ENCODE results near the gene POLR2E. TPM values are rescaled to one million over a fixed set of nuclear protein-coding genes. Genes with fewer than 3 reads are reported as not detected.

The POLR2E gene
- total RNA-seq, 1 donor: 70.2 TPM

DNA sequence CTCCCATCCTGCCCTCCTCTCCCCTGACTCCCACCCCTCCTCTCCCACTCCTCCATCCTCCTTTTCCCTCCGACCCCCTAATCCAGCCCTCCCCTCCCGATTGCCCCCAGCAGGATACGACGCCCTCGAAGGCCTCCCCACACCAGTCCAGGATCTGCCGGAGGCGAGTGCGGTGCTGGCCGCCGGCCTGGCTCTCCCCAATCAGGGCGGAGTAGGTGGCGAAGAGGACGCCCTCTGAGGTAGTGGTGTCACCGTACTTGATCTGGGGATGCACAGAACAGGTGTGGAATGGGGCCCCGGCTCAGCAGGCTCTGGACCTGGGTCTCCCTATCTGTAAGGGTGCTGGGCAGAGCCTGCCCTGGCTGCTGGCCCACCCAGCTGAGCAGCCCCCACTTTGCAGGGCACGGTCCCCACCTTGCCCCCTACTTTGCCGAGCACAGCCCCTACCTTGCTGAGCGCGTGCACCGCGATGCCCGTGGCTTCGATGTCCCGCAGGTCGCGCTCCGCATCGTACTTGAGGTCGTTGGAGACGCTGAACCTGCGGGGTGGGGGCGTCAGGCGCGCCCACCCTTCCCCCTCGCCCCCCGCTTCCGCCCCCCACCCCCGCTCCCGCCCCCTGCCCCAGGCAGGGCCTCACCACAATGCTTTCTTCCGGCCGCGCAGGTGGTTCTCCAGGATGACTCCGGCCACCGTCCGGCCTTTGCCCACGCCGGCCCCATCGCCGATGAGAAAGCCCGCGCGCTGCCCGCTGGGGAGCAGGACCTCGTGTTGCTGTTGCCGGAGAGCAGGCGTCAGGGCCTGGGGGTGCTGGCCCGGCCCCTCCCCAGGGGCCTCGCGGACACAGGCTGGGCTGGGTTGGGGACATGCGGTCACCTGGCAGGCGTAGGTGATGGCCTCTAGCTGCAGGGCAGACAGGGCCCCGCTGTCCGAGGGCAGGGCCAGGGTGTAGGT, 27.1 kb upstream of the POLR2E start:
- Histone ChIP-seq H3K36me3 (ENCODE audit: insufficient read depth, low read length) (peaks cover 94% of the 10 kb centered on the region), H2AFZ (ENCODE audit: low read length) (no peak overlapping the region), H3K79me2 (ENCODE audit: insufficient read depth, low read length) (peaks cover 68% of the 10 kb centered on the region), H3K9me3 (ENCODE audit: low read depth, low read length) (no peaks in the 10 kb centered on the region), H3K4me1 (ENCODE audit: insufficient read depth, low read length) (peaks cover 19% of the 10 kb centered on the region), H4K20me1 (ENCODE audit: insufficient read depth, low read length) (peaks cover 34% of the 10 kb centered on the region), H3K4me3 (ENCODE audit: insufficient read depth, low read length) (no peak overlapping the region), H3K27me3 (ENCODE audit: insufficient read depth, low read length) (no peaks in the 10 kb centered on the region), H3K27ac (ENCODE audit: low read depth, low read length) (no peak overlapping the region), H3K4me2 (ENCODE audit: insufficient read depth, low read length) (no peak overlapping the region)
- TF ChIP-seq, protein P1, sequence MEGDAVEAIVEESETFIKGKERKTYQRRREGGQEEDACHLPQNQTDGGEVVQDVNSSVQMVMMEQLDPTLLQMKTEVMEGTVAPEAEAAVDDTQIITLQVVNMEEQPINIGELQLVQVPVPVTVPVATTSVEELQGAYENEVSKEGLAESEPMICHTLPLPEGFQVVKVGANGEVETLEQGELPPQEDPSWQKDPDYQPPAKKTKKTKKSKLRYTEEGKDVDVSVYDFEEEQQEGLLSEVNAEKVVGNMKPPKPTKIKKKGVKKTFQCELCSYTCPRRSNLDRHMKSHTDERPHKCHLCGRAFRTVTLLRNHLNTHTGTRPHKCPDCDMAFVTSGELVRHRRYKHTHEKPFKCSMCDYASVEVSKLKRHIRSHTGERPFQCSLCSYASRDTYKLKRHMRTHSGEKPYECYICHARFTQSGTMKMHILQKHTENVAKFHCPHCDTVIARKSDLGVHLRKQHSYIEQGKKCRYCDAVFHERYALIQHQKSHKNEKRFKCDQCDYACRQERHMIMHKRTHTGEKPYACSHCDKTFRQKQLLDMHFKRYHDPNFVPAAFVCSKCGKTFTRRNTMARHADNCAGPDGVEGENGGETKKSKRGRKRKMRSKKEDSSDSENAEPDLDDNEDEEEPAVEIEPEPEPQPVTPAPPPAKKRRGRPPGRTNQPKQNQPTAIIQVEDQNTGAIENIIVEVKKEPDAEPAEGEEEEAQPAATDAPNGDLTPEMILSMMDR (IDR thresholded peaks at IDR 0.05; ENCODE audit: extremely low read depth, low read depth, low read length): no peak
- no peak for DNase-seq (ENCODE audit: insufficient read length, low spot score, missing footprints)

DNA sequence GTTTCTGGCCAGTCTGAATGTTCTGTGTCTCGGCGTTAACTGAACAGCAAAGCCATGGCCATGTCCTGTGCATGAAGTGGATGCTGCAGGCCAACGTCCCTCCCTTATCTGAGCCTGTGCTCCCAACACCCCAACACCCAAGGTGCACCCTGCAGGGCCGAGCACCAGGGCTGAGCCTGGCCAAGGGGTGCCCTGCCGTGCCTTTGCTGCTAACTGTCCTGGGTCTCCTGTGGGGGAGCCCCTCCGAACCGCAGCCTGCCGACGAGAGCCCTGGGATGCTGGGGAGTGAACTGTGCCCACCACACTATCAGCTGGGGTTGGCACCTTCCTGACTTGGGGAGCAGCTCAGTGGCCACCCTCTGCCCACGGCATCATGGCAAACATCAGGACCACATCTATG, 26.2 kb upstream of the POLR2E start:
- H3K4me2 ChIP-seq (ENCODE audit: insufficient read depth, low read length): no peak overlapping the region
- H3K27ac ChIP-seq (ENCODE audit: low read depth, low read length): no peak overlapping the region
- H3K4me1 ChIP-seq (ENCODE audit: insufficient read depth, low read length): peaks cover 10% of the 10 kb centered on the region
- H2AFZ ChIP-seq (ENCODE audit: low read length): no peak overlapping the region
- no peaks in the 10 kb centered on the region for H3K27me3 ChIP-seq (ENCODE audit: insufficient read depth, low read length)
- peaks cover 62% of the 10 kb centered on the region for H3K79me2 ChIP-seq (ENCODE audit: insufficient read depth, low read length)
- DNase-seq (ENCODE audit: insufficient read length, low spot score, missing footprints): peak; percentile 61
- TF ChIP-seq, protein P1 (IDR thresholded peaks at IDR 0.05; ENCODE audit: extremely low read depth, low read depth, low read length): no peak
- no peaks in the 10 kb centered on the region for H3K9me3 ChIP-seq (ENCODE audit: low read depth, low read length)
- H4K20me1 ChIP-seq (ENCODE audit: insufficient read depth, low read length): peaks cover 40% of the 10 kb centered on the region
- H3K36me3 ChIP-seq (ENCODE audit: insufficient read depth, low read length): peaks cover 94% of the 10 kb centered on the region
- no peak overlapping the region for H3K4me3 ChIP-seq (ENCODE audit: insufficient read depth, low read length)

DNA sequence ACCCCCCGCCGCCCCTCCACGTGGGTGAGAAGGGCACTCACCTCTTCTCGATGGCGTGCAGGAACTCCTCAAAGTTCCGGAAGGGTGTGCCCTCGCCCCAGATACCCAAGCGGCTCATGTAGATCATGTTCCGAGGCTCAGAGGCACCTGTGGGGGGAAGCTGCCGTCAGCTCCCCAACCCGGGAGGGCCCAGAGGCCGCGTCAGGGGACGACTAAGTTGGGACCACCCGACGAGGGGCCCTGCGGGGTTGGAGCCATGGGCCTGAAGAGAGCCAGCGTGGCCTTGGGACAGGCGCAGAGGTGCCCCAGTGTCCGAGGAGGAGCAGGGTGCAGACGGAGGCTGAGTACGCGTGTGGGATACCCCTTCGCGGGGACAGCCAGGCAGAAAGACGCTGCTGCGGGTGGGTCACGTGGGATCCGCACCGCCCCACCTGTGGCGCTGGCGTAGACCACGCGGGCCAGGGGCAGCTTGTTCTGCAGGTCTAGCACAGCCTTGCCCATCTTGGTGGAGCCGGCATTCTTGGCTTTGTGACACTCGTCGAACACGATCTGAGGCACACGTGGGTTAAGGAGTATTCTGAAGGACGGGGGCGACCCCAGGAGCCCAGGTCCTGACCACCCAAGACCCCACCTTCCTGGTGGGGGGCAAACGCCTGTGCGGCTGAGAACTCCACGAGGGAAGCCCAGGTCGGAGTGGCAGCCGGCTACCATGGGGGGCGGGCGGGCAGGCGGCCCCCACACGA, 24.5 kb upstream of the POLR2E start:
- Histone ChIP-seq H4K20me1 (ENCODE audit: insufficient read depth, low read length) (peaks cover 44% of the 10 kb centered on the region), H3K36me3 (ENCODE audit: insufficient read depth, low read length) (peaks cover 84% of the 10 kb centered on the region), H3K27ac (ENCODE audit: low read depth, low read length) (no peak overlapping the region)

More for the DNA sequence above, 24.5 kb upstream of the POLR2E start:
- TF ChIP-seq, protein P1 (IDR thresholded peaks at IDR 0.05; ENCODE audit: extremely low read depth, low read depth, low read length): no peak
- Histone ChIP-seq H3K27me3 (ENCODE audit: insufficient read depth, low read length) (no peaks in the 10 kb centered on the region), H3K4me1 (ENCODE audit: insufficient read depth, low read length) (no peaks in the 10 kb centered on the region), H3K4me3 (ENCODE audit: insufficient read depth, low read length) (no peak overlapping the region), H3K4me2 (ENCODE audit: insufficient read depth, low read length) (no peak overlapping the region), H3K9me3 (ENCODE audit: low read depth, low read length) (no peaks in the 10 kb centered on the region), H3K79me2 (ENCODE audit: insufficient read depth, low read length) (peaks cover 46% of the 10 kb centered on the region), H2AFZ (ENCODE audit: low read length) (no peak overlapping the region)
- DNase-seq (ENCODE audit: insufficient read length, low spot score, missing footprints): peak; percentile 82

All from osteoblast (primary cell).